PC-9 (cell line): ENCODE measurements around the gene EIF3B. TPM values are rescaled to one million over a fixed set of nuclear protein-coding genes. Genes with fewer than 3 reads are reported as not detected.
"Not testable (repeated sequence)": the region's sequence is repeated elsewhere in the genome, so short reads cannot be mapped to it uniquely, and the experiment has no call there.

Experiments used
- BruUV-seq: library from RNA; stranded (reverse); fragments of 400-500 nt; replicated peaks from 2 replicates; lab custom pipeline; 2021; lab: Mats Ljungman, UMichigan
- CTCF ChIA-PET: fragments of 300-600 bp; sonication (Branson Sonifier 250); formaldehyde crosslinking; loops from one replicate; lab custom pipeline; 2022; ENCODE audit warnings: antibody characterized with exemption; lab: Charles Lee
- POLR2A ChIA-PET: fragments of 300-600 bp; sonication (Branson Sonifier 250); formaldehyde crosslinking; loops from one replicate; lab custom pipeline; 2022; ENCODE audit warnings: antibody characterized with exemption; ENCODE audit not compliant: unreplicated experiment; lab: Charles Lee
- DNase-seq, 2 experiments: peaks; one replicate each; pipeline versions ENCODE4 v3.0.0 to v3.0.0-alpha.2; 2015 to 2022; ENCODE audit warnings: mixed read lengths in 1 of 2
- H2AFZ ChIP-seq: fragments of 200-600 bp; sonication (generic); 2 replicates; pipeline ENCODE4 v1.8.1; 2017; ENCODE audit warnings: antibody characterized with exemption
- H3F3A ChIP-seq: fragments of 200-600 bp; sonication (generic); 2 replicates; pipeline ENCODE4 v1.8.1; 2017; ENCODE audit warnings: antibody characterized with exemption, mild to moderate bottlenecking, low read depth; ENCODE audit not compliant: insufficient read depth
- H3K27ac ChIP-seq: fragments of 200-600 bp; sonication (generic); 2 replicates; pipeline ENCODE4 v1.6.1; 2016; ENCODE audit warnings: mixed run types
- H3K27me3 ChIP-seq: fragments of 200-600 bp; sonication (generic); 2 replicates; pipeline ENCODE4 v1.6.1; 2016; ENCODE audit warnings: low read depth, mixed run types; ENCODE audit not compliant: insufficient read depth
- H3K36me3 ChIP-seq: fragments of 200-600 bp; sonication (generic); 2 replicates; pipeline ENCODE4 v1.6.1; 2016; ENCODE audit warnings: low read depth, mixed run types
- H3K4me1 ChIP-seq: fragments of 200-600 bp; sonication (generic); replicated peaks from 2 replicates; pipeline ENCODE4 v1.6.1; 2016; ENCODE audit warnings: mixed run types; ENCODE audit not compliant: insufficient read depth
- H3K4me2 ChIP-seq: fragments of 200-600 bp; sonication (generic); 2 replicates; pipeline ENCODE4 v1.6.1; 2017; ENCODE audit warnings: mixed run types
- H3K4me3 ChIP-seq: fragments of 200-600 bp; sonication (generic); 2 replicates; pipeline ENCODE4 v1.6.1; 2016; ENCODE audit warnings: mixed run types
- H3K79me2 ChIP-seq: fragments of 200-600 bp; sonication (generic); 2 replicates; pipeline ENCODE4 v1.6.1; 2017; ENCODE audit warnings: low read depth, mixed run types
- H3K9me2 ChIP-seq: fragments of 200-600 bp; sonication (generic); 2 replicates; pipeline ENCODE4 v1.8.1; 2017; ENCODE audit warnings: mild to moderate bottlenecking; ENCODE audit not compliant: insufficient read depth
- H3K9me3 ChIP-seq: fragments of 200-600 bp; sonication (generic); 2 replicates; pipeline ENCODE4 v1.8.1; 2016; ENCODE audit warnings: low read depth; ENCODE audit not compliant: insufficient read depth
- H4K20me1 ChIP-seq: fragments of 200-600 bp; sonication (generic); 2 replicates; pipeline ENCODE4 v1.8.1; 2017; ENCODE audit not compliant: insufficient read depth
- EZH2 ChIP-seq: fragments of 200-600 bp; sonication (generic); IDR thresholded peaks from 2 replicates; pipeline ENCODE4 v1.8.0; 2017; ENCODE audit warnings: antibody characterized with exemption, low read depth
- intact Hi-C: fragments of 100-400 bp; cut with micrococcal nuclease; formaldehyde crosslinking; loops from one replicate; pipeline ENCODE4 v1.10.0; 2022; ENCODE audit not compliant: unreplicated experiment
- total RNA-seq: library from RNA; stranded (reverse); gene quantifications from 2 replicates; pipeline ENCODE4 v1.2.3, GENCODE V29; 2021
- TF ChIP-seq, protein P1 (sequence below): fragments of 200-600 bp; sonication (generic); conservative IDR thresholded peaks from 2 replicates; pipeline ENCODE4 v1.6.1; 2017; ENCODE audit warnings: mixed run types, antibody characterized with exemption, mild to moderate bottlenecking, moderate library complexity

Gene EIF3B
- total RNA-seq, 1 experiment from 2014 or later = 299 TPM

DNA sequence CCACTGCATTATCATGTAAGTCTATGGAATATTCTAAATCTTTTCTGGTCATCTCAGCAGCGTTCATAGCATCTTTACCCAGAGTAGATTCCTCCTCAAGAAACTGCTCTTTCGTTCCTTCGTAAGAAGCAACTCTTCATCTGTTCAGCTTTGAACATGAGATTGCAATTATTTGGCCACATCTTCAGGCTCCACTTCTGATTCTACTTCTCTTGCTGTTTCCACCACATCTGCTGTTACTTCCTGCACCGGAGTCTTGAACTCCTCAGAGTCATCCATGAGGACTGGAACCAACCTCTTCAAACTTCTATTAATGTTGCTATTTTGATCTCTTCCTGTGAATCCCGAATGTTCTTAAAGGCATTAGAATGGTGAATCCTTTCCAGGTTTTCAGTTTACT is 61.4 kb downstream of the EIF3B start:
- Histone ChIP-seq H3K36me3 (no peaks in the 10 kb centered on the region), H3F3A (no peaks in the 10 kb centered on the region; the same call in 1 of the 2 replicates), H3K4me3 (no peak overlapping the region), H2AFZ (no peak overlapping the region), H4K20me1 (no peaks in the 10 kb centered on the region), H3K9me3 (no peaks in the 10 kb centered on the region), H3K4me1 (no peaks in the 10 kb centered on the region), H3K9me2 (no peaks in the 10 kb centered on the region), H3K79me2 (no peaks in the 10 kb centered on the region), H3K4me2 (no peak overlapping the region), H3K27me3 (no peaks in the 10 kb centered on the region), H3K27ac (no peak overlapping the region)
- CTCF ChIA-PET = no interaction called here
- BruUV-seq = no TSS peak
- intact Hi-C loops = no loop called here
- POLR2A ChIA-PET = no interaction called here
- DNase-seq = no peak
- TF ChIP-seq, protein P1, sequence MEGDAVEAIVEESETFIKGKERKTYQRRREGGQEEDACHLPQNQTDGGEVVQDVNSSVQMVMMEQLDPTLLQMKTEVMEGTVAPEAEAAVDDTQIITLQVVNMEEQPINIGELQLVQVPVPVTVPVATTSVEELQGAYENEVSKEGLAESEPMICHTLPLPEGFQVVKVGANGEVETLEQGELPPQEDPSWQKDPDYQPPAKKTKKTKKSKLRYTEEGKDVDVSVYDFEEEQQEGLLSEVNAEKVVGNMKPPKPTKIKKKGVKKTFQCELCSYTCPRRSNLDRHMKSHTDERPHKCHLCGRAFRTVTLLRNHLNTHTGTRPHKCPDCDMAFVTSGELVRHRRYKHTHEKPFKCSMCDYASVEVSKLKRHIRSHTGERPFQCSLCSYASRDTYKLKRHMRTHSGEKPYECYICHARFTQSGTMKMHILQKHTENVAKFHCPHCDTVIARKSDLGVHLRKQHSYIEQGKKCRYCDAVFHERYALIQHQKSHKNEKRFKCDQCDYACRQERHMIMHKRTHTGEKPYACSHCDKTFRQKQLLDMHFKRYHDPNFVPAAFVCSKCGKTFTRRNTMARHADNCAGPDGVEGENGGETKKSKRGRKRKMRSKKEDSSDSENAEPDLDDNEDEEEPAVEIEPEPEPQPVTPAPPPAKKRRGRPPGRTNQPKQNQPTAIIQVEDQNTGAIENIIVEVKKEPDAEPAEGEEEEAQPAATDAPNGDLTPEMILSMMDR = no peak
- TF ChIP-seq EZH2 = no peak

DNA sequence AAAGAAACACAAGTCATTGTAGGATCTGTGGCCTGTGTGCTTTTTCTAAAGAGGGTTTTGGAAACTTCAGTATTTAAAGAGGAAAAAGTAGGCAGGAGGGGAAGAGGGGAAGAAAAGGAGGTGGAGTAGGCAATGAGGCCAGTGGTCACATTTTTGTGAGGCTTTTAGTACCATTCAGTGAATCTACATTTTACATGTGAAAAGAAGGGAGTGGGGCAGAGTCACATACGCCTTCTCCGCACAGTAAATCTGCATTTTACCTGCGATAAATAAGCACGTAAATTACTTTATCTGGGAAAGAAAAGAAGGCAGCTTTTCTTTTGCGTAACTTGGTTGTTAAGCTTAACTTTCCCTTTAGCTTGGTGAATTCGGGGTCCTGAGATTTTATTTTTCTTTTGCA is 62.0 kb downstream of the EIF3B start:
- Histone ChIP-seq H3K79me2 (no peaks in the 10 kb centered on the region), H3K4me3 (no peak overlapping the region), H3K4me2 (no peak overlapping the region), H3K4me1 (no peaks in the 10 kb centered on the region), H4K20me1 (no peaks in the 10 kb centered on the region), H3K36me3 (no peaks in the 10 kb centered on the region), H3K27ac (no peak overlapping the region), H2AFZ (no peak overlapping the region), H3K9me2 (no peaks in the 10 kb centered on the region), H3K27me3 (no peaks in the 10 kb centered on the region), H3K9me3 (no peaks in the 10 kb centered on the region), H3F3A (no peaks in the 10 kb centered on the region; the same call in 1 of the 2 replicates)
- ChIA-PET POLR2A (no interaction called here), CTCF (interaction anchor here (0.6 kb wide), 1 partner anchor 759 kb away, joined by 6 read pairs; no protein-coding TSS in a partner anchor)
- DNase-seq = no peak
- intact Hi-C loops = no loop called here
- BruUV-seq = no TSS peak
- TF ChIP-seq EZH2 = no peak
- TF ChIP-seq, protein P1 = no peak

DNA sequence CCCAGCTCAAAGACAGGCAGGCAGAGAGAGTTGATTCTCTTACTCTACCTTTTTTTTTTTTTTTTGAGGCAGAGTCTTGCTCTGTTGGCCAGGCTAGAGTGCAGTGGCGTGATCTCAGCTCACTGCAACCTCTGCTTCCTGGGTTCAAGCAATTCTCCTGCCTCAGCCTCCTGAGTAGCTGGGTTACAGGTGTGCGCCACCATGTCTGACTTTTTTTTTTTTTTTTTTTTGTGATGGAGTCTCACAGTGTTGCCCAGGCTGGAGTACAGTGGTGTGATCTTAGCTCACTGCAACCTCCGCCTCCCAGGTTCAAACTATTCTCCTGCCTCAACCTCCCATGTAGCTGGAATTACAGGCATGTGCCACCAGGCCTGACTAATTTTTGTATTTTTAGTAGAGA is 62.6 kb downstream of the EIF3B start:
- BruUV-seq, POLR2A ChIA-PET, H3F3A ChIP-seq, DNase-seq, H3K27ac ChIP-seq, intact Hi-C loops, H2AFZ ChIP-seq, H3K4me1 ChIP-seq, H3K79me2 ChIP-seq, H3K9me3 ChIP-seq, H3K27me3 ChIP-seq, H3K4me3 ChIP-seq, H3K4me2 ChIP-seq, H3K9me2 ChIP-seq, H4K20me1 ChIP-seq, H3K36me3 ChIP-seq: not testable (repeated sequence)
- CTCF ChIA-PET = interaction anchor here (0.6 kb wide), 1 partner anchor 760 kb away, joined by 6 read pairs; no protein-coding TSS in a partner anchor

DNA sequence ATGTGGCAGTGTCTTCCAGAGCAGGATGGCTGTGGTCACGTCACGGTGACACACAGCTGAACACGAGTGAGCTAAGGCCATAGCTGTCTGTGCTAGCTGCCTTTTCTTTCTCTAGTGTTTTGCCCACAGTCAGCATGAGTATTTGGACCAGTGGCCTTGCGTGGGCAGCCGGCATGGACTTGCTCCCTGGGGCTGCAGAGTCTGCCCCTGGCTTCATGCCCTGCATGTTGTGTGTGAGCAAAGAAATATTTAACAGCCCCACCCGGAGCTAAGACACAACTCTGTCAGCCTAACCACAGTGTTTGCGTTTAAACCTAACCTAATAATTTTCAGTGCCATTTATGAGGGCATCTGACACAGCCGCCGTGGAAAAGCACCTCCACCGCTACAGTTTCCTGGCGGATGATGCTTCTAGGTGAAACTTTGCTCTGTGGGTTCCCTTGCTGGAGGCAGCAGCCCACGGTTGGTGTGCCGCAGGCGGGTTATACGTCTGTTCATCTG is 63.4 kb downstream of the EIF3B start:
- no peak for DNase-seq
- no peak overlapping the region for H3K4me2 ChIP-seq
- CTCF ChIA-PET = no interaction called here

More for the DNA sequence above, 63.4 kb downstream of the EIF3B start:
- no peaks in the 10 kb centered on the region for H4K20me1 ChIP-seq
- no peak overlapping the region for H3K27ac ChIP-seq
- no peaks in the 10 kb centered on the region for H3K9me3 ChIP-seq
- no peaks in the 10 kb centered on the region for H3K36me3 ChIP-seq
- H3K4me1 ChIP-seq = no peaks in the 10 kb centered on the region
- H3F3A ChIP-seq = no peaks in the 10 kb centered on the region; the same call in 1 of the 2 replicates
- no peaks in the 10 kb centered on the region for H3K27me3 ChIP-seq
- no TSS peak for BruUV-seq
- no peak overlapping the region for H2AFZ ChIP-seq
- TF ChIP-seq, protein P1 = no peak
- no peak for TF ChIP-seq EZH2
- H3K9me2 ChIP-seq = no peaks in the 10 kb centered on the region
- no peaks in the 10 kb centered on the region for H3K79me2 ChIP-seq
- H3K4me3 ChIP-seq = no peak overlapping the region
- POLR2A ChIA-PET = no interaction called here
- intact Hi-C loops = no loop called here
